Measurements from ENCODE around the gene TMEM184C. TPM values are rescaled to one million over a fixed set of nuclear protein-coding genes. Genes with fewer than 3 reads are reported as not detected.

The TMEM184C gene
- total RNA-seq, 1 donor from 2014 or later = 36.1 TPM

DNA sequence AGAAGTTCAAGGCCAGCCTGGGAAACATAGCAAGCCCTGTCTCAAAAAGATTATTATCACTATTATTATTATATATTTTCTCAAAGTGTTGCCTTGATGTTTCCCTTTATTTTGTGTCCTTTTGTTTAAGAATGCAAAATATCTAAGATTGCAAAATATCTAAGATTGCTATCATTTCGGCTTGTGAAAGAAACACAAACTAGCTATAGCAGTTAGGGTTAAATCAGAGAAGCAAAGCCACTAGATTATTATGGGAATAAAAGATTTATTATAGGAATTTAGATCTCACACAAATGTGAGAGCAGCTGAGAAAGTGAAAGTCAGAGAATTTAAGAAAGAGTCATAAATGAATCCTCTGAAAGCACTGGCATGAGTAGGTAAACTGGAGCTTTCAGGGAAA is 18.0 kb upstream of the TMEM184C start:
- DNase-seq (ENCODE audit: low read depth) = no peak

- DNase-seq (ENCODE audit: low read depth) = peak; percentile 53
Measured at GRCh38 chr4:147599769-147600168, 17.4 kb upstream of the TMEM184C start.

GRCh38 chr4:147605499-147605898 is 11.7 kb upstream of the TMEM184C start:
- no peak for DNase-seq (ENCODE audit: low read depth)

DNA sequence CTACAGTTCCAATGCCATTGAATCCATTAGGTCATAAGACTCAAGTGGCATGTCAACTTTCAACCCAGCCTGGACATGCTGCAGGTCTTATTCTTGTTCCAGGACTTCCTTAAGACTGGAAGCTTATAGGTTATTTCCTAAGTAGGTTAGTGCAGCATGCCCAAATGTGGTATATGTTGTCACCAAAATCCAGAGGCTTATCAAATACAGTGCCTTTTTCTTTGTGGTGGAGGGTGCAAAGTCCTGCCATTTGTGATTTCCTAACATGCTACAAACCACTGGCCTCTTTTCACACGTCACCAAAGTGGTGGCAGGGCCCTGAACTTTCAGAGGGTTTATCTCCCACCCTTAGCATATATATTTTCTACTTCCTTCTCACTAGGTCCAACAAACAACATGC is 9.7 kb upstream of the TMEM184C start:
- no peak for DNase-seq (ENCODE audit: low read depth)

GRCh38 chr4:147610686-147611085 is 6.5 kb upstream of the TMEM184C start:
- no peak for DNase-seq (ENCODE audit: low read depth)

GRCh38 chr4:147616849-147617172 is 386 bp upstream of the TMEM184C start:
- no peak for DNase-seq (ENCODE audit: low read depth)

DNA sequence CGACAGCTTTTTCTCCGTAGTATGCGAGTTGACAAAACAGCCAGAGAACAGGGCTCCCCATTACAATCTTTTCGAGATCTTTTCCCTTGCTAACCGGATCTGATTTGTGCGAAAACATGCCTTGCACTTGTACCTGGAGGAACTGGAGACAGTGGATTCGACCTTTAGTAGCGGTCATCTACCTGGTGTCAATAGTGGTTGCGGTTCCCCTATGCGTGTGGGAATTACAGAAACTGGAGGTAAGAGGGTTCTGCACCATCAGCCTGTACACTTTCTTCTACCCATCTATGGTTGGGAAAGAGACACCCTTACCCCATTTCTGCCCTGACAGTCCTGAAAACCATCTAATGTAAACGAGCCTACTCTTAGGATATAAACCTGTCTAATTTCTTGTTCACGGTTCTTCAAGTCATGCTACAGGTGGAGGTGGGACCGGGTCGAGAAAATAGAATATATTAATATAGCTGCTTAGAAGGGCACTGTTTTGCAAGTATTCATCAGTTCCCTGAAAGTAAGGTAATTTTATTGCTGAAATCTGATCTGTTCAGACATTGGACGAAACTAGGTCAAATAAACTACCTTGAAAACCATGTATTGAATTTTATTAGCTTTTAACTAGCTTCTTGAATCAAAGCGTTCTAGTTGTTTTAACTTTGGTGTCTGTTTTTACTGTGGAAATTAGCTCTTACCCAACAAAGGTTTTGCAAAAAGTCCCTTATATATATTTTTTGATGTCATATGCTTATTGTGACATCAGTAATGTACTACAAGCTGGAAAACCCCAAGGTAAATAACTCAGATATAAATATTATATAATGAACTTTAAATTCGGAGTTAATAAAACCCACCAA is 869 bp downstream of the TMEM184C start:
- no peak for DNase-seq (ENCODE audit: low read depth)

DNA sequence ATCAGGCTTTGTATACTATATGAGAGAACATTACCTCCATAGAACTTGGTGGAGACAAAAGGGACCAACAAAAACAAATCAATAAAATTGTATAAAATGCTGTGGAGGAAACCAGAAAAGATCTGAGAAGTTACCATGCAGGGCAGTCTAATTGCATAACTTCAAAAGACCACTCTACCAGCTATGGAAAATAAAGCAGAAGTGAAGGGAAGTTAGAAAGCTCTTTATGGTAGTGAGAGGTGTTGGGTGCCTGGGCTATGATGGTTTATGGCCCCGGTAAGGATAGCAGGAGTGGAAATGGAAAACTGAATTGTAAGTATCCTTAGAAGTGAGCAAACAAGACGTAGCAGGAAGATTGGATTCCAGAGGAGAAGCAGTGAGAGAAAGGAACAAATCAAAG is 3.1 kb downstream of the TMEM184C start:
- no peak for DNase-seq (ENCODE audit: low read depth)

DNA sequence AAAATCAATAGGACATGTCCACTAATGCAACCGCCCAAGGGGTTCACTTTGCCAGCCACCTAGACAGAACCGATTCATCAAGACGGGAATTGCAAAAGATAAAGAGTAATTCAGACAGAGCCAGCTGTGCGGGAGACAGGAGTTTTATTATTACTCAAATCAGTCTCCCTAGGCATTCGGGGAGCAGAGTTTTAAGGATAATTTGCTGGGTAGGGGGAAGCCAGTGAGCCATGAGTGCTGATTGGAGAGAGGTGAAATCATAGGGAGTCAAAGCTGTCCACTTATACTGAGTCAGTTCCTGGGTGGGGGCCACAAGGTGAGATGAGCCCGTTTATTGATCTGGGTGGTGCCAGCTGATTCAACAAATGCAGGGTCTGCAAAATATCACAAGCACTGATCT is 8.5 kb downstream of the TMEM184C start:
- no peak for DNase-seq (ENCODE audit: low read depth)

DNA sequence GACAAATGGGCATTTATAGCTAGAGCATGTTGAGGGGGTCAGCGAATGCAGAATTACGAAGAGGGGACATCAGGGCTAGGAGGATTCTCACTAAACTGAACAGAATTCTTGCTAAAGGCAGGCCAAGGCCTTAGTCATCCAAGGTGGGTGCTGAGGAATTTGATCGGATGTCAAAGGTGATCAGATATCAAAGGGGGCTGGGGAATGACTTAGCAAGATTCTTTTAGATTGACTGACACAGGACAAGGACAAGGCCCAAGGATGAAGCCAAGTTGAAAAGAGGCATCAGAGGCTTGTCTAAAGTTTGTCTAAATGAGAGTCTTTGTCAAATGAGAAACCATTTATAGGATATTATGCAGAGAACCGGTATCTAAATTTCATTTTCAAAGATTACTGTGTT is 9.7 kb downstream of the TMEM184C start:
- DNase-seq (ENCODE audit: low read depth) = no peak

DNA sequence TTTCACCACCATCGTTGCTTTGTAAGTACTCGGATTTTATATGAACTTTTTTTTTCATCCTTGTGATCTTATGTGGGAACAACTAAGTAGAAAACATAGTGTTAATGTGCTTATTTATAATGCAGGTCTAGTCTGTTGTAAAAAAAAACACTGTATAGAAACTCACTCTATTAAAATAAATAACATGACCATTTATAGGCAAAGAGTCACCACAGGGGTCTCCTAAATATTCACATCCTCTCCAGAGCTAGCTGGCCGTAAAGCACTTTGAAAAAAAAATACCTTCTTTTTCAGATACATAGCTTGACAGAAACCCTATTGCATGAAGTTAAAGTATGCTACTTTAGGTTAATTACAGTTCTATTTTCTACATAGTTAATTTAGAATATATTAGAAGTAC is 11.2 kb downstream of the TMEM184C start:
- DNase-seq (ENCODE audit: low read depth) = no peak

DNA sequence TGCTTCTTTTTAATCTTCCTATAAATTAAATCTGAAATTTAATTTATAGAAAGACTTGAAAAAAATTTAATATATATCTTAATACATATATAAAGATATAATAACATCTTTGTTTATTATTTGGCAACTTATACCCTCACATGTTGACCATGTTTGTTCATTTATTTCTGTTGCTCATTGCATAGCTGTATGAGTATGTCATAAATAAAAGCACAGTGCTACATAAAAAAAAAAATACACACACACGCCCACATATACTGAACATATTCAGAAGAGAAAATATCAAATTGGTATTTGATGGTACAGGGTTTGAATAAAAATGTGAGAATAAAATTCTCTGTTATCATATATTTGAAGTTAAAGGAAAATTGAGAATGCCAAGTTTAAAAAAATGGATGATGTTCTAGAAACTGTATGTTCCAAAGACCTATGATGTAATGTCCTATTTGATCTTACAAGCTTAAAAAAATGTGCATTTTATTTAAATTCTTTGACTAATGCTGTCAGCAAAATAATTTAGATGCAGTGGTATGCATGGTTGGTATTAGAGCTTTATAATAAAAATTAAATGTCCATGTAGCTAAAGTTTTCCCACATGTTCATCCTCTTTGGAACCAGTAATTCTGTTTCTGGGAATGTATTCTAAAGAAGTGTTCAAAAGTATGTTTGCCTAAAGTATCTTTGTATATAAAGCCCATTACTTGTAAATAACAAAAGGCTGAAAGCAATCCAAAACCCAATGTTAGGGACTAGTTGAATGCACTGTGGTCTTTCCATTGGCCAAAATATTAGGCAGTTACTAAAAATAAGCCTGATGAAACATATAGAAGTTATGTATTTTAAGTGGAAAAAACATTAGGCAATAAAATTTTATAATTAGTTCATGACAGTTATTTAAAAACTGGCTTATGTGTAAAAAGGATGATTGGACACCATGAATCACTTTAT is 12.9 kb downstream of the TMEM184C start:
- DNase-seq (ENCODE audit: low read depth) = no peak

- peak; percentile 50 for DNase-seq (ENCODE audit: low read depth)
Measured at GRCh38 chr4:147633113-147633512, 15.9 kb downstream of the TMEM184C start.

DNA sequence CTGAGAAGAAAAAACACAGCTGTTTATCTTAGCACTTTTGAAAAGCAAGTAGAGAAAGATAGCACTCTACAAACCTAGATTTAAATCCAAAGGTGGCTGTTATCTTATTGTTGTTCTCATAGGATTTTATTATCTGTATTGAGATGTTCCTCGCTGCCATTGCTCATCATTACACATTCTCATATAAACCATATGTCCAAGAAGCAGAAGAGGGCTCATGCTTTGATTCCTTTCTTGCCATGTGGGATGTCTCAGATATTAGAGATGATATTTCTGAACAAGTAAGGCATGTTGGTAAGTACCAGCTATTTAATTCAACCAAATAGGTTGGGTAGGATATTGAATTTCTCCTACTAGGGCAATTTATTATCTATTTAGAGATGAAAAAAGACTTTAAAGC is 16.4 kb downstream of the TMEM184C start:
- DNase-seq (ENCODE audit: low read depth) = no peak

GRCh38 chr4:147635348-147635747 is 18.2 kb downstream of the TMEM184C start:
- DNase-seq (ENCODE audit: low read depth) = no peak

DNA sequence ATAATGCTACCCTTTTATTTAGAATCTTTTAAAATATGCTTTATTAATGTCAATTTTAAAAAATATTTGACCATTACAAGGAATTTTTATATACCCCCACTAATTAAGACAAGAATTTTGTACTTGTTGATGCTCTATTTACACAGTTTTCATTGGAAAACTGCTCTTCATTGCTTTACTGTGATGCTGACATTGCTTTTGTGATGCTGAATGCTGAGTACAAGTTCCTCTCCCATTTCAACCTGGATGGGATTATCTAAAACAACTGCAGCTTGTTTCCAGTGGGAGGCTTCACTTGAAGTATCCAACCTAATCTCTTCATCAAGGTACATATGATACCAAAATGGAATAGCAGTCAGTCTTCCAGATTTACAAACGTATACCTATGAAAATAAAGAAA is 21.2 kb downstream of the TMEM184C start:
- DNase-seq (ENCODE audit: low read depth) = no peak

GRCh38 chr4:147638942-147639341 is 21.7 kb downstream of the TMEM184C start:
- DNase-seq (ENCODE audit: low read depth) = no peak

DNA sequence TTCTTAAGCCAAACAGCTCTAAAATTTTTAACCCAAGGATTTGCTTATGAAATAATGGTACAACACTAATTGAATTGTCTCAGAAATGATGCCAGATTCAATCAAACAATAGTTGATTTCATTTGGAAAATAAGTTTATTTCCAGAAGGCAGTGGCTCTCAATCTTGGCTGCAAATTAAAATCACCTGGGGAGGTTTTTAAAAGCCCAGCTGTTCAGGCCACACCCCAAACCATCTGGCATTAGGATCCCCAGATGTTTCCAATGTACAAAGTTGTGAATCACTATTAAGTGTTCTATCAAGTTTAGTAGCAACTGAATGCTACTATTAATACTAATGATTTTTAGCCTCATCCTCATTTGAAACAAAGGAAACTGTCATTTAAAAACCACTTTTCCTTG is 22.2 kb downstream of the TMEM184C start:
- DNase-seq (ENCODE audit: low read depth) = no peak

GRCh38 chr4:147640331-147640730 is 23.1 kb downstream of the TMEM184C start:
- DNase-seq (ENCODE audit: low read depth) = peak; percentile 11

DNA sequence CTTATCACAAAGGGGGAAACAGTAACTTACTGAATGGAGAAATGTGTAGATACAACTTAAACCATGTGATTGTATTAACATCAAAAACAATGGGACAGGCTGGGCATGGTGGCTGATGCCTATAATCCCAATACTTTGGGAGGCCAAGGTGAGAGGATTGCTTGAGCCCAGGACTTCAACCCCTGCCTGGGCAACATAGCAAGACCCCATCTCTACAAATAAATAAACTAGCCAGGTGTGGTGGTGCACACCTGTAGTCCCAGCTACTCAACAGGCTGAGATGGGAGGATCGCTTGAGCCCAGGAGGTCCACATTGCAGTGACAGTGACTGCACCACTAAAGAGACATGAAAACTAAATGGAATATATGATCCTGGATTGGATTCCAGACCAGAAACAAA is 26.4 kb downstream of the TMEM184C start:
- no peak for DNase-seq (ENCODE audit: low read depth)

- no peak for DNase-seq (ENCODE audit: low read depth)
Measured at GRCh38 chr4:147644471-147644870, 27.3 kb downstream of the TMEM184C start.

- no peak for DNase-seq (ENCODE audit: low read depth)
Measured at GRCh38 chr4:147645099-147645498, 27.9 kb downstream of the TMEM184C start.
